ENCODE results near the gene LTF.
"Not testable (repeated sequence)": the region's sequence is repeated elsewhere in the genome, so short reads cannot be mapped to it uniquely, and the experiment has no call there.

The LTF gene

GRCh38 chr3:46453526-46454208 is 11.0 kb downstream of the LTF start:
- no peaks in the 10 kb centered on the region for H3K9me3 Mint-ChIP-seq

GRCh38 chr3:46449755-46450552 is 14.8 kb downstream of the LTF start:
- ATAC-seq (replicated peaks) (no peak), DNase-seq (no peak)
- peaks cover 9 to 29% of the 10 kb centered on the region in 2 donors for H3K27me3 Mint-ChIP-seq
- no peak overlapping the region for H3K4me3 Mint-ChIP-seq
- no peak overlapping the region for H3K27ac Mint-ChIP-seq
- no peaks in the 10 kb centered on the region for H3K36me3 Mint-ChIP-seq
- H3K4me1 Mint-ChIP-seq: peaks cover 2 to 8% of the 10 kb centered on the region in 2 donors
- H3K9me3 Mint-ChIP-seq: no peaks in the 10 kb centered on the region

More at GRCh38 chr3:46453526-46454208, 11.0 kb downstream of the LTF start:
- H3K36me3 Mint-ChIP-seq: no peaks in the 10 kb centered on the region
- H3K27me3 Mint-ChIP-seq: peaks cover 9 to 28% of the 10 kb centered on the region in 2 donors
- no peak overlapping the region for H3K4me3 Mint-ChIP-seq
- DNase-seq (no peak), ATAC-seq (replicated peaks) (no peak)
- H3K4me1 Mint-ChIP-seq: no peaks in the 10 kb centered on the region
- no peak overlapping the region for H3K27ac Mint-ChIP-seq

- Mint-ChIP-seq H3K36me3 (no peaks in the 10 kb centered on the region), H3K27me3 (peaks cover 4 to 24% of the 10 kb centered on the region in 2 donors), H3K9me3 (no peaks in the 10 kb centered on the region), H3K27ac (no peak overlapping the region), H3K4me1 (peaks cover 2 to 8% of the 10 kb centered on the region in 2 donors), H3K4me3 (no peak overlapping the region)
- ATAC-seq (replicated peaks) (no peak), DNase-seq (no peak)
These were observed 16.0 kb downstream of the LTF start for GRCh38 chr3:46448721-46449120.

GRCh38 chr3:46447228-46447985 is 17.3 kb downstream of the LTF start:
- Mint-ChIP-seq H3K4me3 (no peak overlapping the region), H3K27me3 (peaks cover 4 to 24% of the 10 kb centered on the region in 2 donors)
- no peak for DNase-seq

GRCh38 chr3:46442576-46443530 is 21.9 kb downstream of the LTF start:
- DNase-seq (no peak), ATAC-seq (replicated peaks) (no peak)
- H3K27ac Mint-ChIP-seq: no peak overlapping the region
- no peaks in the 10 kb centered on the region for H3K36me3 Mint-ChIP-seq
- H3K4me3 Mint-ChIP-seq: no peak overlapping the region
- H3K9me3 Mint-ChIP-seq: peaks cover 0 to 1% of the 10 kb centered on the region in 2 donors
- no peaks in the 10 kb centered on the region for H3K27me3 Mint-ChIP-seq
- peaks cover 18 to 47% of the 10 kb centered on the region in 2 donors for H3K4me1 Mint-ChIP-seq

More at GRCh38 chr3:46447228-46447985, 17.3 kb downstream of the LTF start:
- Mint-ChIP-seq H3K36me3 (no peaks in the 10 kb centered on the region), H3K27ac (no peak overlapping the region), H3K9me3 (no peaks in the 10 kb centered on the region), H3K4me1 (peaks cover 2 to 8% of the 10 kb centered on the region in 2 donors)
- peak in 1 of 2 donors; percentile 45 for ATAC-seq (replicated peaks)

GRCh38 chr3:46440531-46441294 is 24.0 kb downstream of the LTF start:
- H3K27me3 Mint-ChIP-seq: no peaks in the 10 kb centered on the region
- peaks cover 0 to 1% of the 10 kb centered on the region in 2 donors for H3K9me3 Mint-ChIP-seq
- H3K36me3 Mint-ChIP-seq: no peaks in the 10 kb centered on the region
- ATAC-seq (replicated peaks) (peak; percentile 98), DNase-seq (peak; percentile 46)
- H3K27ac Mint-ChIP-seq: peak overlapping the region; percentile 89
- H3K4me1 Mint-ChIP-seq: peaks cover 15 to 39% of the 10 kb centered on the region in 2 donors
- peak overlapping the region; percentile 22 to 25 for H3K4me3 Mint-ChIP-seq

- DNase-seq (no peak), ATAC-seq (replicated peaks) (peak in 1 of 2 donors; percentile 14)
- H3K27ac Mint-ChIP-seq: no peak overlapping the region
- H3K4me1 Mint-ChIP-seq: peaks cover 15 to 39% of the 10 kb centered on the region in 2 donors
- H3K36me3 Mint-ChIP-seq: no peaks in the 10 kb centered on the region
- peaks cover 0 to 1% of the 10 kb centered on the region in 2 donors for H3K9me3 Mint-ChIP-seq
- no peaks in the 10 kb centered on the region for H3K27me3 Mint-ChIP-seq
- H3K4me3 Mint-ChIP-seq: no peak overlapping the region
These were observed 25.9 kb downstream of the LTF start for GRCh38 chr3:46438831-46439230.

GRCh38 chr3:46435081-46435726 is 29.5 kb downstream of the LTF start:
- DNase-seq (no peak), ATAC-seq (replicated peaks) (no peak)
- Mint-ChIP-seq H3K27ac (no peak overlapping the region), H3K4me3 (no peak overlapping the region), H3K4me1 (peaks cover 3 to 18% of the 10 kb centered on the region in 2 donors), H3K27me3 (peaks cover 0 to 1% of the 10 kb centered on the region in 2 donors), H3K9me3 (peaks cover 7 to 16% of the 10 kb centered on the region in 2 donors), H3K36me3 (peaks cover 5% of the 10 kb centered on the region in 2 donors)

- H3K36me3 Mint-ChIP-seq: peaks cover 5% of the 10 kb centered on the region in 2 donors
- no peak overlapping the region for H3K27ac Mint-ChIP-seq
- peaks cover 7 to 16% of the 10 kb centered on the region in 2 donors for H3K9me3 Mint-ChIP-seq
- ATAC-seq (replicated peaks) (no peak), DNase-seq (no peak)
- no peak overlapping the region for H3K4me3 Mint-ChIP-seq
- peaks cover 3 to 7% of the 10 kb centered on the region in 2 donors for H3K4me1 Mint-ChIP-seq
- H3K27me3 Mint-ChIP-seq: peaks cover 0 to 3% of the 10 kb centered on the region in 2 donors
These were observed 30.9 kb downstream of the LTF start for GRCh38 chr3:46433841-46434240.

GRCh38 chr3:46433118-46433517 is 31.6 kb downstream of the LTF start:
- H3K36me3 Mint-ChIP-seq; H3K4me1 Mint-ChIP-seq; H3K27ac Mint-ChIP-seq; ATAC-seq (replicated peaks); DNase-seq; H3K27me3 Mint-ChIP-seq; H3K4me3 Mint-ChIP-seq: not testable (repeated sequence)
- peaks cover 7 to 16% of the 10 kb centered on the region in 2 donors for H3K9me3 Mint-ChIP-seq

- H3K4me1 Mint-ChIP-seq; H3K27ac Mint-ChIP-seq; H3K36me3 Mint-ChIP-seq; ATAC-seq (replicated peaks); H3K4me3 Mint-ChIP-seq; DNase-seq; H3K27me3 Mint-ChIP-seq: not testable (repeated sequence)
- H3K9me3 Mint-ChIP-seq: peaks cover 7 to 16% of the 10 kb centered on the region in 2 donors
These were observed 32.8 kb downstream of the LTF start for GRCh38 chr3:46431905-46432304.

- H3K27me3 Mint-ChIP-seq; DNase-seq; H3K36me3 Mint-ChIP-seq; ATAC-seq (replicated peaks); H3K27ac Mint-ChIP-seq; H3K4me3 Mint-ChIP-seq; H3K4me1 Mint-ChIP-seq: not testable (repeated sequence)
- peaks cover 7 to 16% of the 10 kb centered on the region in 2 donors for H3K9me3 Mint-ChIP-seq
These were observed 33.8 kb downstream of the LTF start for GRCh38 chr3:46430879-46431278.
